Caco-2 (cell line): ENCODE measurements around the gene YWHAG. TPM values are rescaled to one million over a fixed set of nuclear protein-coding genes. Genes with fewer than 3 reads are reported as not detected.
"Not testable (repeated sequence)": the region's sequence is repeated elsewhere in the genome, so short reads cannot be mapped to it uniquely, and the experiment has no call there.

Experiments
- BruUV-seq: library from RNA; stranded (reverse); fragments of 400-500 nt; replicated peaks from 2 replicates; lab custom pipeline; 2021; lab: Mats Ljungman, UMichigan
- CTCF ChIA-PET: fragments of 300-600 bp; sonication (Branson Sonifier 250); formaldehyde crosslinking; loops from one replicate; lab custom pipeline; 2022; ENCODE audit warnings: antibody characterized with exemption; lab: Charles Lee
- POLR2A ChIA-PET: fragments of 300-600 bp; sonication (Branson Sonifier 250); formaldehyde crosslinking; loops from one replicate; lab custom pipeline; 2022; ENCODE audit warnings: antibody characterized with exemption; lab: Charles Lee
- DNase-seq, 2 experiments: peaks; one replicate each; pipeline versions ENCODE4 v3.0.0 to v3.0.0-alpha.2; 2020 to 2022
- H3K27me3 ChIP-seq: replicated peaks from 2 replicates; pipeline ENCODE4 v1.6.0; 2011; ENCODE audit warnings: low read length; ENCODE audit not compliant: control insufficient read depth, insufficient read depth
- H3K36me3 ChIP-seq: 2 replicates; pipeline ENCODE4 v1.5.1; 2011; ENCODE audit warnings: low read length; ENCODE audit not compliant: control insufficient read depth, insufficient read depth
- H3K4me1 ChIP-seq: fragments of 250-450 bp; sonication (Bioruptor Pico); 2 replicates; pipeline ENCODE4 v1.5.1; 2020; ENCODE audit warnings: mild to moderate bottlenecking
- H3K4me3 ChIP-seq: 2 replicates; pipeline ENCODE4 v1.5.1; 2011; ENCODE audit warnings: low read depth, mild to moderate bottlenecking, control low read depth, low read length
- H3K9me3 ChIP-seq: fragments of 250-450 bp; sonication (Bioruptor Pico); 2 replicates; pipeline ENCODE4 v1.5.1; 2020; ENCODE audit warnings: mild to moderate bottlenecking, moderate library complexity
- H3K27ac Mint-ChIP-seq: one replicate; pipeline ENCODE4 v1.8.0; 2022; ENCODE audit warnings: mixed read lengths; ENCODE audit not compliant: unreplicated experiment
- H3K27me3 Mint-ChIP-seq: one replicate; pipeline ENCODE4 v1.8.0; 2022; ENCODE audit warnings: mixed read lengths; ENCODE audit not compliant: insufficient read depth, unreplicated experiment
- H3K36me3 Mint-ChIP-seq: one replicate; pipeline ENCODE4 v1.8.0; 2022; ENCODE audit warnings: mild to moderate bottlenecking, mixed read lengths; ENCODE audit not compliant: insufficient read depth, unreplicated experiment
- H3K4me1 Mint-ChIP-seq: one replicate; pipeline ENCODE4 v1.8.0; 2022; ENCODE audit warnings: low read depth, mixed read lengths; ENCODE audit not compliant: unreplicated experiment
- H3K4me3 Mint-ChIP-seq: one replicate; pipeline ENCODE4 v1.8.0; 2022; ENCODE audit warnings: mild to moderate bottlenecking, moderate library complexity, mixed read lengths; ENCODE audit not compliant: unreplicated experiment
- H3K9me3 Mint-ChIP-seq: one replicate; pipeline ENCODE4 v1.8.0; 2022; ENCODE audit warnings: mixed read lengths; ENCODE audit not compliant: unreplicated experiment
- CTCF ChIP-seq, 2 experiments: fragments of 200-600 bp in 1 of 2; IDR thresholded peaks; 1 replicate in 1 of 2; 2 replicates in 1 of 2; pipeline versions ENCODE4 v1.5.1 to v1.8.0; 2011 to 2022; ENCODE audit warnings: antibody characterized with exemption in 1 of 2, control low read depth in 1 of 2, inconsistent platforms in 1 of 2, low read depth in 1 of 2, low read length in 1 of 2, mild to moderate bottlenecking in 1 of 2, moderate library complexity in 1 of 2; ENCODE audit not compliant: insufficient read depth in 1 of 2, severe bottlenecking in 1 of 2, unreplicated experiment in 1 of 2
- intact Hi-C: fragments of 100-400 bp; cut with micrococcal nuclease; formaldehyde crosslinking; loops from one replicate; pipeline ENCODE4 v1.10.0; 2022; ENCODE audit not compliant: unreplicated experiment
- total RNA-seq: library from RNA; stranded (reverse); gene quantifications from 2 replicates; pipeline ENCODE4 v1.2.3, GENCODE V29; 2022

The YWHAG gene
- total RNA-seq, 1 experiment from 2014 or later, result 150 TPM

GRCh38 chr7:76314042-76314721 is 44.6 kb downstream of the YWHAG start:
- no peak overlapping the region for H3K4me3 Mint-ChIP-seq
- DNase-seq, result peak; percentile 94 to 96
- POLR2A ChIA-PET, result no interaction called here
- CTCF ChIA-PET, result interaction anchor here (0.5 to 1.6 kb wide), 17 partner anchors 9 to 147 kb away, joined by 3 to 24 read pairs (median 4); partner anchors contain the start of gene HSPB1
- no peaks in the 10 kb centered on the region for H3K27me3 Mint-ChIP-seq
- Histone ChIP-seq H3K4me3 (no peak overlapping the region), H3K4me1 (peaks cover 8% of the 10 kb centered on the region), H3K27me3 (no peaks in the 10 kb centered on the region), H3K9me3 (no peaks in the 10 kb centered on the region), H3K36me3 (no peaks in the 10 kb centered on the region)
- no peaks in the 10 kb centered on the region for H3K9me3 Mint-ChIP-seq
- intact Hi-C loops, result loop anchor here (1.0 kb wide), 4 partner anchors 12 to 136 kb away; partner anchors contain the start of gene HSPB1
- H3K27ac Mint-ChIP-seq, result peak overlapping the region; percentile 53
- peak; percentile 99 for TF ChIP-seq CTCF (IDR thresholded peaks at IDR 0.05; ENCODE audit: insufficient read depth in 1 of 2, low read depth in 1 of 2, low read length in 1 of 2, severe bottlenecking in 1 of 2, unreplicated experiment in 1 of 2)
- BruUV-seq, result no TSS peak
- H3K4me1 Mint-ChIP-seq, result peaks cover 13% of the 10 kb centered on the region
- H3K36me3 Mint-ChIP-seq, result peaks cover 22% of the 10 kb centered on the region

GRCh38 chr7:76311838-76312237 is 47.0 kb downstream of the YWHAG start:
- H3K4me3 Mint-ChIP-seq, DNase-seq, H3K9me3 ChIP-seq, H3K9me3 Mint-ChIP-seq, H3K36me3 Mint-ChIP-seq, POLR2A ChIA-PET, H3K27me3 ChIP-seq, H3K27ac Mint-ChIP-seq, H3K4me3 ChIP-seq, BruUV-seq, H3K4me1 ChIP-seq, H3K27me3 Mint-ChIP-seq, intact Hi-C loops, H3K4me1 Mint-ChIP-seq, H3K36me3 ChIP-seq: not testable (repeated sequence)
- CTCF ChIA-PET, result interaction anchor here (0.6 kb wide), 1 partner anchor 47 kb away, joined by 4 read pairs; the partner anchor contains the start of gene YWHAG

- H3K9me3 ChIP-seq, result no peaks in the 10 kb centered on the region
- DNase-seq, result no peak
- Mint-ChIP-seq H3K36me3 (no peaks in the 10 kb centered on the region), H3K4me3 (no peak overlapping the region), H3K27ac (no peak overlapping the region), H3K9me3 (no peaks in the 10 kb centered on the region), H3K4me1 (peaks cover 6% of the 10 kb centered on the region), H3K27me3 (no peaks in the 10 kb centered on the region)
- intact Hi-C loops, result no loop called here
- no TSS peak for BruUV-seq
- no peak overlapping the region for H3K4me3 ChIP-seq
- no peaks in the 10 kb centered on the region for H3K36me3 ChIP-seq
- ChIA-PET POLR2A (interaction anchor here (0.7 kb wide), 1 partner anchor 13 kb away, joined by 5 read pairs; no protein-coding TSS in a partner anchor), CTCF (interaction anchor here (0.5 kb wide), 1 partner anchor 18 kb away, joined by 5 read pairs; no protein-coding TSS in a partner anchor)
- H3K4me1 ChIP-seq, result peaks cover 8% of the 10 kb centered on the region
- TF ChIP-seq CTCF (IDR thresholded peaks at IDR 0.05; ENCODE audit: insufficient read depth in 1 of 2, low read depth in 1 of 2, low read length in 1 of 2, severe bottlenecking in 1 of 2, unreplicated experiment in 1 of 2), result no peak
- no peaks in the 10 kb centered on the region for H3K27me3 ChIP-seq
Observed at GRCh38 chr7:76310102-76310957, 48.5 kb downstream of the YWHAG start.

GRCh38 chr7:76309341-76310101 is 49.3 kb downstream of the YWHAG start:
- H3K9me3 Mint-ChIP-seq, H3K9me3 ChIP-seq, H3K4me1 Mint-ChIP-seq, DNase-seq, H3K4me3 Mint-ChIP-seq, H3K27me3 ChIP-seq, H3K36me3 ChIP-seq, intact Hi-C loops, H3K36me3 Mint-ChIP-seq, H3K27ac Mint-ChIP-seq, H3K27me3 Mint-ChIP-seq, H3K4me1 ChIP-seq, BruUV-seq, H3K4me3 ChIP-seq: not testable (repeated sequence)
- ChIA-PET POLR2A (interaction anchor here (0.7 kb wide), 1 partner anchor 12 kb away, joined by 5 read pairs; no protein-coding TSS in a partner anchor), CTCF (interaction anchor here (0.6 kb wide), 1 partner anchor 50 kb away, joined by 5 read pairs; no protein-coding TSS in a partner anchor)

GRCh38 chr7:76308874-76309273 is 49.9 kb downstream of the YWHAG start:
- H3K36me3 Mint-ChIP-seq, H3K27me3 Mint-ChIP-seq, POLR2A ChIA-PET, DNase-seq, H3K4me3 ChIP-seq, H3K9me3 ChIP-seq, H3K4me3 Mint-ChIP-seq, H3K4me1 Mint-ChIP-seq, H3K27me3 ChIP-seq, H3K4me1 ChIP-seq, BruUV-seq, H3K27ac Mint-ChIP-seq, intact Hi-C loops, H3K36me3 ChIP-seq, H3K9me3 Mint-ChIP-seq: not testable (repeated sequence)
- CTCF ChIA-PET, result interaction anchor here (0.5 to 0.6 kb wide), 2 partner anchors 50 to 319 kb away, joined by 3 to 5 read pairs; no protein-coding TSS in a partner anchor
